HEK293 (cell line): ENCODE results near the gene L3HYPDH.

ENCODE experiments used
- CTCF ChIA-PET: fragments of 350-600 bp; formaldehyde crosslinking; extraction: SDS; loops from one replicate; lab custom pipeline; 2021; ENCODE audit warnings: antibody characterized with exemption; lab: Yijun Ruan, JAX
- POLR2A ChIA-PET: fragments of 300-600 bp; formaldehyde crosslinking; extraction: SDS; loops from one replicate; lab custom pipeline; 2020; ENCODE audit warnings: antibody characterized with exemption, inconsistent platforms; lab: Yijun Ruan, JAX
- H3K27ac ChIP-seq: fragments of 200-500 bp; sonication (Bioruptor generic); 2 replicates; pipeline ENCODE4 v1.5.1; 2014; ENCODE audit warnings: low read depth, low read length, control low read depth, inconsistent platforms; ENCODE audit errors: extremely low read depth
- H3K36me3 ChIP-seq, 2 experiments: fragments of 200-500 bp in 1 of 2; sonication (Bioruptor generic) in 1 of 2; 1 replicate in 1 of 2; 2 replicates in 1 of 2; pipeline ENCODE4 v1.5.1; 2014 to 2017; ENCODE audit warnings: inconsistent platforms in 2 of 2, low read length in 2 of 2; ENCODE audit not compliant: control insufficient read depth in 2 of 2, insufficient read depth in 1 of 2
- H3K4me1 ChIP-seq: fragments of 200-500 bp; sonication (Bioruptor generic); 2 replicates; pipeline ENCODE4 v1.5.1; 2014; ENCODE audit warnings: mild to moderate bottlenecking, low read length, inconsistent platforms; ENCODE audit not compliant: control insufficient read depth, insufficient read depth
- H3K4me3 ChIP-seq: 2 replicates; pipeline ENCODE4 v1.5.1; 2011; ENCODE audit warnings: low read depth, mild to moderate bottlenecking, control low read depth, low read length, moderate library complexity
- H3K9me3 ChIP-seq: fragments of 200-500 bp; sonication (Bioruptor generic); 2 replicates; pipeline ENCODE4 v1.5.1; 2014; ENCODE audit warnings: low read depth, low read length, inconsistent platforms; ENCODE audit not compliant: control insufficient read depth, insufficient read depth
- MYNN ChIP-seq: fragments of 450-650 bp; formaldehyde crosslinking; IDR thresholded peaks from 2 replicates; pipeline ENCODE4 v1.5.1; 2016; ENCODE audit warnings: missing biosample characterization, missing genetic modification characterization, borderline replicate concordance
- OSR2 ChIP-seq: fragments of 450-650 bp; formaldehyde crosslinking; IDR thresholded peaks from 2 replicates; pipeline ENCODE4 v1.5.1; 2016; ENCODE audit warnings: missing biosample characterization, missing genetic modification characterization
- OVOL3 ChIP-seq: fragments of 450-650 bp; formaldehyde crosslinking; IDR thresholded peaks from 2 replicates; pipeline ENCODE4 v1.5.1; 2016; ENCODE audit warnings: missing biosample characterization, missing genetic modification characterization
- PRDM6 ChIP-seq: fragments of 450-650 bp; formaldehyde crosslinking; IDR thresholded peaks from 2 replicates; pipeline ENCODE4 v1.5.1; 2017; ENCODE audit warnings: missing biosample characterization, missing genetic modification characterization
- SCRT1 ChIP-seq: fragments of 450-650 bp; formaldehyde crosslinking; IDR thresholded peaks from 2 replicates; pipeline ENCODE4 v1.5.1; 2016; ENCODE audit warnings: missing biosample characterization, missing genetic modification characterization, borderline replicate concordance
- TSHZ1 ChIP-seq: fragments of 450-650 bp; formaldehyde crosslinking; IDR thresholded peaks from 2 replicates; pipeline ENCODE4 v1.5.1; 2016; ENCODE audit warnings: missing biosample characterization, missing genetic modification characterization, borderline replicate concordance
- ZBTB44 ChIP-seq: fragments of 450-650 bp; IDR thresholded peaks from 2 replicates; pipeline ENCODE4 v1.5.1; 2018; ENCODE audit warnings: missing biosample characterization, mild to moderate bottlenecking, missing genetic modification characterization
- ZBTB8A ChIP-seq: fragments of 450-650 bp; formaldehyde crosslinking; IDR thresholded peaks from 2 replicates; pipeline ENCODE4 v1.5.1; 2016; ENCODE audit warnings: missing biosample characterization, missing genetic modification characterization
- ZFP69B ChIP-seq: fragments of 450-650 bp; formaldehyde crosslinking; IDR thresholded peaks from 2 replicates; pipeline ENCODE4 v1.5.1; 2016; ENCODE audit warnings: missing biosample characterization, missing genetic modification characterization
- ZNF112 ChIP-seq: fragments of 450-650 bp; formaldehyde crosslinking; IDR thresholded peaks from 2 replicates; pipeline ENCODE4 v1.5.0; 2017; ENCODE audit warnings: missing biosample characterization, missing genetic modification characterization
- ZNF132 ChIP-seq: fragments of 450-650 bp; formaldehyde crosslinking; IDR thresholded peaks from 2 replicates; pipeline ENCODE4 v1.5.1; 2017; ENCODE audit warnings: missing biosample characterization, missing genetic modification characterization, borderline replicate concordance
- ZNF133 ChIP-seq: fragments of 450-650 bp; formaldehyde crosslinking; IDR thresholded peaks from 2 replicates; pipeline ENCODE4 v1.5.1; 2016; ENCODE audit warnings: missing biosample characterization, missing genetic modification characterization
- ZNF146 ChIP-seq: fragments of 450-650 bp; formaldehyde crosslinking; IDR thresholded peaks from 2 replicates; pipeline ENCODE4 v1.5.1; 2016; ENCODE audit warnings: missing biosample characterization, missing genetic modification characterization
- ZNF2 ChIP-seq: fragments of 450-650 bp; formaldehyde crosslinking; IDR thresholded peaks from 2 replicates; pipeline ENCODE4 v1.5.1; 2016; ENCODE audit warnings: missing biosample characterization, missing genetic modification characterization
- ZNF335 ChIP-seq: fragments of 450-650 bp; formaldehyde crosslinking; conservative IDR thresholded peaks from 2 replicates; pipeline ENCODE4 v1.5.1; 2016; ENCODE audit warnings: missing biosample characterization, missing genetic modification characterization
- ZNF514 ChIP-seq: fragments of 450-650 bp; formaldehyde crosslinking; IDR thresholded peaks from 2 replicates; pipeline ENCODE4 v1.5.1; 2016; ENCODE audit warnings: missing biosample characterization, missing genetic modification characterization
- ZNF555 ChIP-seq: fragments of 450-650 bp; formaldehyde crosslinking; conservative IDR thresholded peaks from 2 replicates; pipeline ENCODE4 v1.5.1; 2017; ENCODE audit warnings: missing biosample characterization, mild to moderate bottlenecking, missing genetic modification characterization, inconsistent platforms
- ZNF558 ChIP-seq: fragments of 450-650 bp; formaldehyde crosslinking; IDR thresholded peaks from 2 replicates; pipeline ENCODE4 v1.5.1; 2016; ENCODE audit warnings: missing biosample characterization, missing genetic modification characterization
- ZNF585B ChIP-seq: fragments of 450-650 bp; formaldehyde crosslinking; IDR thresholded peaks from 2 replicates; pipeline ENCODE4 v1.5.1; 2016; ENCODE audit warnings: missing biosample characterization, missing genetic modification characterization
- ZNF629 ChIP-seq: fragments of 450-650 bp; formaldehyde crosslinking; IDR thresholded peaks from 2 replicates; pipeline ENCODE4 v1.5.1; 2017; ENCODE audit warnings: missing biosample characterization, missing genetic modification characterization
- ZNF664 ChIP-seq: fragments of 450-650 bp; formaldehyde crosslinking; IDR thresholded peaks from 2 replicates; pipeline ENCODE4 v1.5.1; 2016; ENCODE audit warnings: missing biosample characterization, missing genetic modification characterization
- ZSCAN23 ChIP-seq: fragments of 450-650 bp; formaldehyde crosslinking; IDR thresholded peaks from 2 replicates; pipeline ENCODE4 v1.5.1; 2016; ENCODE audit warnings: missing biosample characterization, missing genetic modification characterization
- TF ChIP-seq, protein P1 (sequence below): fragments of 450-650 bp; formaldehyde crosslinking; IDR thresholded peaks from 2 replicates; pipeline ENCODE4 v1.5.1; 2017; ENCODE audit warnings: missing biosample characterization, mild to moderate bottlenecking, missing genetic modification characterization, moderate library complexity
- TF ChIP-seq, protein P2 (sequence below): fragments of 450-650 bp; formaldehyde crosslinking; IDR thresholded peaks from 2 replicates; pipeline ENCODE4 v1.5.1; 2016; ENCODE audit warnings: missing biosample characterization, missing genetic modification characterization
- TF ChIP-seq, protein P3 (sequence below): fragments of 450-650 bp; formaldehyde crosslinking; IDR thresholded peaks from 2 replicates; pipeline ENCODE4 v1.5.1; 2016; ENCODE audit warnings: missing biosample characterization, missing genetic modification characterization
- TF ChIP-seq, protein P4 (sequence below): sonication (generic); formaldehyde crosslinking; IDR thresholded peaks from 2 replicates; pipeline ENCODE4 v1.8.1; 2022; ENCODE audit warnings: mild to moderate bottlenecking, moderate library complexity, missing genetic modification reagents

L3HYPDH gene

GRCh38 chr14:59480166-59480565, 4.0 kb downstream of the L3HYPDH start:
- CTCF ChIA-PET, result interaction anchor here (0.7 kb wide), 1 partner anchor 273 kb away, joined by 3 read pairs; no protein-coding TSS in a partner anchor
- TF ChIP-seq ZNF335 (tag by site-specific recombination) (no peak), ZNF585B (tag by site-specific recombination) (no peak), ZNF664 (no peak), ZBTB8A (tag by site-specific recombination) (no peak), SCRT1 (no peak), ZNF558 (tag by site-specific recombination) (no peak), ZNF133 (tag by site-specific recombination) (no peak), ZBTB44 (tag by site-specific recombination) (no peak), ZSCAN23 (tag by site-specific recombination) (no peak), ZNF112 (no peak), ZFP69B (tag by site-specific recombination) (no peak), ZNF555 (no peak), ZNF132 (no peak)
- TF ChIP-seq, protein P1, sequence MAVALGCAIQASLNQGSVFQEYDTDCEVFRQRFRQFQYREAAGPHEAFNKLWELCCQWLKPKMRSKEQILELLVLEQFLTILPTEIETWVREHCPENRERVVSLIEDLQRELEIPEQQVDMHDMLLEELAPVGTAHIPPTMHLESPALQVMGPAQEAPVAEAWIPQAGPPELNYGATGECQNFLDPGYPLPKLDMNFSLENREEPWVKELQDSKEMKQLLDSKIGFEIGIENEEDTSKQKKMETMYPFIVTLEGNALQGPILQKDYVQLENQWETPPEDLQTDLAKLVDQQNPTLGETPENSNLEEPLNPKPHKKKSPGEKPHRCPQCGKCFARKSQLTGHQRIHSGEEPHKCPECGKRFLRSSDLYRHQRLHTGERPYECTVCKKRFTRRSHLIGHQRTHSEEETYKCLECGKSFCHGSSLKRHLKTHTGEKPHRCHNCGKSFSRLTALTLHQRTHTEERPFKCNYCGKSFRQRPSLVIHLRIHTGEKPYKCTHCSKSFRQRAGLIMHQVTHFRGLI (tag by site-specific recombination), result no peak
- TF ChIP-seq, protein P2, sequence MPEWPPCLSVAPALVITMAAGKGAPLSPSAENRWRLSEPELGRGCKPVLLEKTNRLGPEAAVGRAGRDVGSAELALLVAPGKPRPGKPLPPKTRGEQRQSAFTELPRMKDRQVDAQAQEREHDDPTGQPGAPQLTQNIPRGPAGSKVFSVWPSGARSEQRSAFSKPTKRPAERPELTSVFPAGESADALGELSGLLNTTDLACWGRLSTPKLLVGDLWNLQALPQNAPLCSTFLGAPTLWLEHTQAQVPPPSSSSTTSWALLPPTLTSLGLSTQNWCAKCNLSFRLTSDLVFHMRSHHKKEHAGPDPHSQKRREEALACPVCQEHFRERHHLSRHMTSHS, result no peak
- TF ChIP-seq, protein P3, sequence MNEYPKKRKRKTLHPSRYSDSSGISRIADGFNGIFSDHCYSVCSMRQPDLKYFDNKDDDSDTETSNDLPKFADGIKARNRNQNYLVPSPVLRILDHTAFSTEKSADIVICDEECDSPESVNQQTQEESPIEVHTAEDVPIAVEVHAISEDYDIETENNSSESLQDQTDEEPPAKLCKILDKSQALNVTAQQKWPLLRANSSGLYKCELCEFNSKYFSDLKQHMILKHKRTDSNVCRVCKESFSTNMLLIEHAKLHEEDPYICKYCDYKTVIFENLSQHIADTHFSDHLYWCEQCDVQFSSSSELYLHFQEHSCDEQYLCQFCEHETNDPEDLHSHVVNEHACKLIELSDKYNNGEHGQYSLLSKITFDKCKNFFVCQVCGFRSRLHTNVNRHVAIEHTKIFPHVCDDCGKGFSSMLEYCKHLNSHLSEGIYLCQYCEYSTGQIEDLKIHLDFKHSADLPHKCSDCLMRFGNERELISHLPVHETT (tag by site-specific recombination), result no peak
- TF ChIP-seq, protein P4, sequence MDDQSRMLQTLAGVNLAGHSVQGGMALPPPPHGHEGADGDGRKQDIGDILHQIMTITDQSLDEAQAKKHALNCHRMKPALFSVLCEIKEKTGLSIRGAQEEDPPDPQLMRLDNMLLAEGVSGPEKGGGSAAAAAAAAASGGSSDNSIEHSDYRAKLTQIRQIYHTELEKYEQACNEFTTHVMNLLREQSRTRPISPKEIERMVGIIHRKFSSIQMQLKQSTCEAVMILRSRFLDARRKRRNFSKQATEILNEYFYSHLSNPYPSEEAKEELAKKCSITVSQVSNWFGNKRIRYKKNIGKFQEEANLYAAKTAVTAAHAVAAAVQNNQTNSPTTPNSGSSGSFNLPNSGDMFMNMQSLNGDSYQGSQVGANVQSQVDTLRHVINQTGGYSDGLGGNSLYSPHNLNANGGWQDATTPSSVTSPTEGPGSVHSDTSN (CRISPR knock-in tag), result no peak
- peaks cover 23 to 46% of the 10 kb centered on the region in 2 experiments for H3K36me3 ChIP-seq
- POLR2A ChIA-PET, result no interaction called here
- no peak overlapping the region for H3K27ac ChIP-seq
- H3K9me3 ChIP-seq, result no peaks in the 10 kb centered on the region
- H3K4me3 ChIP-seq, result no peak overlapping the region
- H3K4me1 ChIP-seq, result no peaks in the 10 kb centered on the region

GRCh38 chr14:59478540-59478939, 5.7 kb downstream of the L3HYPDH start:
- no peak for TF ChIP-seq OSR2 (tag by site-specific recombination)
- no peak for TF ChIP-seq PRDM6 (tag by site-specific recombination)
- TF ChIP-seq ZNF2, result no peak
- TF ChIP-seq ZNF629 (tag by site-specific recombination), result no peak
- TF ChIP-seq ZNF514, result no peak
- no peak for TF ChIP-seq OVOL3 (tag by site-specific recombination)
- TF ChIP-seq TSHZ1 (tag by site-specific recombination), result no peak
- TF ChIP-seq ZNF133 (tag by site-specific recombination), result no peak
- TF ChIP-seq MYNN, result no peak
- no peak for TF ChIP-seq ZNF146 (tag by site-specific recombination)
- no peak overlapping the region for H3K27ac ChIP-seq
- no peak overlapping the region for H3K4me3 ChIP-seq
- CTCF ChIA-PET, result no interaction called here
- peaks cover 34 to 59% of the 10 kb centered on the region in 2 experiments for H3K36me3 ChIP-seq
- no peaks in the 10 kb centered on the region for H3K4me1 ChIP-seq
- H3K9me3 ChIP-seq, result no peaks in the 10 kb centered on the region
- POLR2A ChIA-PET, result no interaction called here
